HCT116 (cell line): ENCODE data around the gene MAGEF1.

Source experiments
- CEBPB ChIP-seq: IDR thresholded peaks from 2 replicates; pipeline ENCODE4 v1.6.1; 2012; ENCODE audit warnings: low read depth
- EZH2phosphoT487 ChIP-seq: fragments of 200-600 bp; IDR thresholded peaks from 2 replicates; pipeline ENCODE4 v1.6.1; 2018; ENCODE audit warnings: antibody characterized with exemption, borderline replicate concordance
- TF ChIP-seq, protein P1 (sequence below), 3 experiments: fragments of 200-600 bp in 1 of 3; sonication (generic) in 1 of 3; IDR thresholded peaks in 2 of 3; conservative IDR thresholded peaks in 1 of 3; 2 replicates each; pipeline ENCODE4 v1.5.1; 2012 to 2017; ENCODE audit warnings: low read depth in 2 of 3, low read length in 2 of 3, antibody characterized with exemption in 1 of 3, borderline replicate concordance in 1 of 3, control low read depth in 1 of 3, mild to moderate bottlenecking in 1 of 3, mixed read lengths in 1 of 3, mixed run types in 1 of 3, moderate library complexity in 1 of 3; ENCODE audit not compliant: insufficient read depth in 1 of 3
- TF ChIP-seq, protein P2 (sequence below): IDR thresholded peaks from 2 replicates; pipeline ENCODE4 v1.6.1; 2012; ENCODE audit warnings: low read depth

DNA sequence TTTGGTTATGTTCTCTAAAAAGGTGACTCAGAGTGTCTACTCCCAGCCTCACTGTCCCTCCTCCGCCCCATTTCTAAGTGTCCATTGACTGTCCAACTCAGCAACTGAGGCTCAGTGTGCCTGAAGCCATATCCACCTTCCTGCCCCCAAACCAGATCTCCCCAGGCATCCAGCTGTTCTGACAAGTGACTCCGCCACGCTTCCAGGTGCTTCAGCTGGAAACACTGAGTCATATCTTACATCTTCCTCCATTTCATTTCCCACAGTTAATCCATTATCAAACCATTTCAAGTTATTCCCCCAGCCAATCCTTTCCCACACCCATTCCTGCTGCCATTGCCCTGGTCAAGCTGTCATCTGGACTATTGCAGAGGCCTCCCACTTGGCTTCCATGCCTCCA, 17.1 kb downstream of the MAGEF1 start:
- TF ChIP-seq CEBPB, result no peak
- no peak for TF ChIP-seq EZH2phosphoT487
- TF ChIP-seq, protein P1, sequence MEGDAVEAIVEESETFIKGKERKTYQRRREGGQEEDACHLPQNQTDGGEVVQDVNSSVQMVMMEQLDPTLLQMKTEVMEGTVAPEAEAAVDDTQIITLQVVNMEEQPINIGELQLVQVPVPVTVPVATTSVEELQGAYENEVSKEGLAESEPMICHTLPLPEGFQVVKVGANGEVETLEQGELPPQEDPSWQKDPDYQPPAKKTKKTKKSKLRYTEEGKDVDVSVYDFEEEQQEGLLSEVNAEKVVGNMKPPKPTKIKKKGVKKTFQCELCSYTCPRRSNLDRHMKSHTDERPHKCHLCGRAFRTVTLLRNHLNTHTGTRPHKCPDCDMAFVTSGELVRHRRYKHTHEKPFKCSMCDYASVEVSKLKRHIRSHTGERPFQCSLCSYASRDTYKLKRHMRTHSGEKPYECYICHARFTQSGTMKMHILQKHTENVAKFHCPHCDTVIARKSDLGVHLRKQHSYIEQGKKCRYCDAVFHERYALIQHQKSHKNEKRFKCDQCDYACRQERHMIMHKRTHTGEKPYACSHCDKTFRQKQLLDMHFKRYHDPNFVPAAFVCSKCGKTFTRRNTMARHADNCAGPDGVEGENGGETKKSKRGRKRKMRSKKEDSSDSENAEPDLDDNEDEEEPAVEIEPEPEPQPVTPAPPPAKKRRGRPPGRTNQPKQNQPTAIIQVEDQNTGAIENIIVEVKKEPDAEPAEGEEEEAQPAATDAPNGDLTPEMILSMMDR (IDR thresholded peaks at IDR 0.05 in 2 of 3, conservative IDR thresholded peaks at IDR 0.05 in 1 of 3; ENCODE audit: borderline replicate concordance in 1 of 3, insufficient read depth in 1 of 3, low read depth in 2 of 3, low read length in 2 of 3), result no peak
- TF ChIP-seq, protein P2, sequence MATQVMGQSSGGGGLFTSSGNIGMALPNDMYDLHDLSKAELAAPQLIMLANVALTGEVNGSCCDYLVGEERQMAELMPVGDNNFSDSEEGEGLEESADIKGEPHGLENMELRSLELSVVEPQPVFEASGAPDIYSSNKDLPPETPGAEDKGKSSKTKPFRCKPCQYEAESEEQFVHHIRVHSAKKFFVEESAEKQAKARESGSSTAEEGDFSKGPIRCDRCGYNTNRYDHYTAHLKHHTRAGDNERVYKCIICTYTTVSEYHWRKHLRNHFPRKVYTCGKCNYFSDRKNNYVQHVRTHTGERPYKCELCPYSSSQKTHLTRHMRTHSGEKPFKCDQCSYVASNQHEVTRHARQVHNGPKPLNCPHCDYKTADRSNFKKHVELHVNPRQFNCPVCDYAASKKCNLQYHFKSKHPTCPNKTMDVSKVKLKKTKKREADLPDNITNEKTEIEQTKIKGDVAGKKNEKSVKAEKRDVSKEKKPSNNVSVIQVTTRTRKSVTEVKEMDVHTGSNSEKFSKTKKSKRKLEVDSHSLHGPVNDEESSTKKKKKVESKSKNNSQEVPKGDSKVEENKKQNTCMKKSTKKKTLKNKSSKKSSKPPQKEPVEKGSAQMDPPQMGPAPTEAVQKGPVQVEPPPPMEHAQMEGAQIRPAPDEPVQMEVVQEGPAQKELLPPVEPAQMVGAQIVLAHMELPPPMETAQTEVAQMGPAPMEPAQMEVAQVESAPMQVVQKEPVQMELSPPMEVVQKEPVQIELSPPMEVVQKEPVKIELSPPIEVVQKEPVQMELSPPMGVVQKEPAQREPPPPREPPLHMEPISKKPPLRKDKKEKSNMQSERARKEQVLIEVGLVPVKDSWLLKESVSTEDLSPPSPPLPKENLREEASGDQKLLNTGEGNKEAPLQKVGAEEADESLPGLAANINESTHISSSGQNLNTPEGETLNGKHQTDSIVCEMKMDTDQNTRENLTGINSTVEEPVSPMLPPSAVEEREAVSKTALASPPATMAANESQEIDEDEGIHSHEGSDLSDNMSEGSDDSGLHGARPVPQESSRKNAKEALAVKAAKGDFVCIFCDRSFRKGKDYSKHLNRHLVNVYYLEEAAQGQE, result no peak
